Measurements from ENCODE around the gene CRACR2A.

GRCh38 chr12:3576891-3577290 is 176.0 kb downstream of the CRACR2A start:
- no peak for TF ChIP-seq POLR2A (IDR thresholded peaks at IDR 0.05)
- TF ChIP-seq, protein P1, sequence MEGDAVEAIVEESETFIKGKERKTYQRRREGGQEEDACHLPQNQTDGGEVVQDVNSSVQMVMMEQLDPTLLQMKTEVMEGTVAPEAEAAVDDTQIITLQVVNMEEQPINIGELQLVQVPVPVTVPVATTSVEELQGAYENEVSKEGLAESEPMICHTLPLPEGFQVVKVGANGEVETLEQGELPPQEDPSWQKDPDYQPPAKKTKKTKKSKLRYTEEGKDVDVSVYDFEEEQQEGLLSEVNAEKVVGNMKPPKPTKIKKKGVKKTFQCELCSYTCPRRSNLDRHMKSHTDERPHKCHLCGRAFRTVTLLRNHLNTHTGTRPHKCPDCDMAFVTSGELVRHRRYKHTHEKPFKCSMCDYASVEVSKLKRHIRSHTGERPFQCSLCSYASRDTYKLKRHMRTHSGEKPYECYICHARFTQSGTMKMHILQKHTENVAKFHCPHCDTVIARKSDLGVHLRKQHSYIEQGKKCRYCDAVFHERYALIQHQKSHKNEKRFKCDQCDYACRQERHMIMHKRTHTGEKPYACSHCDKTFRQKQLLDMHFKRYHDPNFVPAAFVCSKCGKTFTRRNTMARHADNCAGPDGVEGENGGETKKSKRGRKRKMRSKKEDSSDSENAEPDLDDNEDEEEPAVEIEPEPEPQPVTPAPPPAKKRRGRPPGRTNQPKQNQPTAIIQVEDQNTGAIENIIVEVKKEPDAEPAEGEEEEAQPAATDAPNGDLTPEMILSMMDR (IDR thresholded peaks at IDR 0.05), result no peak
